GM12878 (cell line): ENCODE data around the gene DNAH2. TPM values are rescaled to one million over a fixed set of nuclear protein-coding genes. Genes with fewer than 3 reads are reported as not detected.

ENCODE experiments used
- ATAC-seq: fragments of 200-7000 bp; cut with Tn5 transposase; 3 replicates; pipeline ENCODE4 v1.9.1; 2020; ENCODE audit warnings: mild to moderate bottlenecking, moderate library complexity
- BruUV-seq: library from RNA; stranded (reverse); fragments of 400-500 nt; replicated peaks from 2 replicates; lab custom pipeline; 2021; lab: Mats Ljungman, UMichigan
- CTCF ChIA-PET: fragments of 300-600 bp; sonication (Branson Sonifier 250); formaldehyde crosslinking; extraction: SDS; loops from one replicate; lab custom pipeline; 2021; ENCODE audit warnings: inconsistent platforms; lab: Yijun Ruan, JAX
- POLR2A ChIA-PET: fragments of 350-600 bp; formaldehyde crosslinking; extraction: SDS; loops from one replicate; lab custom pipeline; 2021; ENCODE audit warnings: inconsistent platforms; lab: Charles Lee
- RAD21 ChIA-PET: fragments of 300-600 bp; sonication (Branson Sonifier 250); formaldehyde crosslinking; loops from one replicate; lab custom pipeline; 2023; ENCODE audit warnings: antibody characterized with exemption; ENCODE audit not compliant: unreplicated experiment; lab: Charles Lee
- SMC1A ChIA-PET: fragments of 300-600 bp; sonication (Branson Sonifier 250); formaldehyde crosslinking; loops from one replicate; lab custom pipeline; 2023; ENCODE audit not compliant: unreplicated experiment, uncharacterized antibody; lab: Charles Lee
- DNase-seq: peaks from one replicate; pipeline ENCODE4 v3.0.0-alpha.2; 2011; ENCODE audit warnings: low read depth, low spot score
- FAIRE-seq: peaks from 3 replicates; lab custom pipeline; 2011; peaks lifted over from hg19 to GRCh38; lab: Jason Lieb, UNC
- H2AFZ ChIP-seq: 2 replicates; pipeline ENCODE4 v1.6.0; 2011; ENCODE audit warnings: low read depth, low read length, control low read depth; ENCODE audit not compliant: control insufficient read depth
- H3K27ac ChIP-seq: 2 replicates; pipeline ENCODE4 v1.5.1; 2011; ENCODE audit warnings: control low read depth; ENCODE audit not compliant: control insufficient read depth, insufficient read depth
- H3K27me3 ChIP-seq, 2 experiments: replicated peaks in 1 of 2; 2 replicates each; pipeline versions ENCODE4 v1.6.0 to v1.6.1; 2011; ENCODE audit warnings: low read length in 1 of 2; ENCODE audit not compliant: control insufficient read depth in 2 of 2, insufficient read depth in 2 of 2
- H3K36me3 ChIP-seq, 2 experiments: 2 replicates each; pipeline ENCODE4 v1.5.1; 2011; ENCODE audit warnings: low read length in 1 of 2; ENCODE audit not compliant: control insufficient read depth in 2 of 2, insufficient read depth in 2 of 2
- H3K4me1 ChIP-seq: 2 replicates; pipeline ENCODE4 v1.6.1; 2011; ENCODE audit warnings: mild to moderate bottlenecking, low read length, moderate library complexity, mixed read lengths; ENCODE audit not compliant: control insufficient read depth, insufficient read depth
- H3K4me2 ChIP-seq: 2 replicates; pipeline ENCODE4 v1.6.0; 2011; ENCODE audit warnings: control low read depth; ENCODE audit not compliant: control insufficient read depth, insufficient read depth
- H3K4me3 ChIP-seq: fragments of 200-600 bp; sonication (generic); 2 replicates; pipeline ENCODE4 v1.5.1; 2016
- H3K79me2 ChIP-seq: 2 replicates; pipeline ENCODE4 v1.6.0; 2011; ENCODE audit warnings: low read length; ENCODE audit not compliant: control insufficient read depth, insufficient read depth
- H3K9ac ChIP-seq: 2 replicates; pipeline ENCODE4 v1.8.0; 2011; ENCODE audit warnings: low read length, control low read depth, mixed read lengths; ENCODE audit not compliant: control insufficient read depth, insufficient read depth
- H3K9me3 ChIP-seq: replicated peaks from 3 replicates; pipeline ENCODE4 v1.5.1; 2011; ENCODE audit warnings: mild to moderate bottlenecking, low read length; ENCODE audit not compliant: control insufficient read depth, insufficient read depth
- H4K20me1 ChIP-seq: 2 replicates; pipeline ENCODE4 v1.6.0; 2011; ENCODE audit not compliant: control insufficient read depth, insufficient read depth
- E2F8 ChIP-seq: fragments of 450-650 bp; IDR thresholded peaks from 2 replicates; pipeline ENCODE4 v1.6.1; 2018; ENCODE audit warnings: mild to moderate bottlenecking, low read depth, moderate library complexity; ENCODE audit not compliant: partially characterized antibody
- ESRRA ChIP-seq: IDR thresholded peaks from 2 replicates; pipeline ENCODE4 v1.6.1; 2012; ENCODE audit warnings: mild to moderate bottlenecking, low read length, improper control_type of control experiment
- FOXK2 ChIP-seq: fragments of 450-650 bp; IDR thresholded peaks from 2 replicates; pipeline ENCODE4 v1.6.1; 2017; ENCODE audit warnings: mild to moderate bottlenecking, moderate library complexity
- IKZF2 ChIP-seq, 2 experiments: fragments of 450-650 bp; IDR thresholded peaks; 2 replicates each; pipeline ENCODE4 v1.6.1; 2017; ENCODE audit warnings: mild to moderate bottlenecking in 2 of 2, moderate library complexity in 2 of 2
- IRF4 ChIP-seq: IDR thresholded peaks from 2 replicates; pipeline ENCODE4 v1.6.1; 2011; ENCODE audit warnings: low read depth, low read length
- JUNB ChIP-seq: IDR thresholded peaks from 2 replicates; pipeline ENCODE4 v1.6.1; 2016; ENCODE audit warnings: antibody characterized with exemption, mild to moderate bottlenecking
- NFYB ChIP-seq: IDR thresholded peaks from 2 replicates; pipeline ENCODE4 v1.6.1; 2011; ENCODE audit warnings: low read depth, mild to moderate bottlenecking, low read length, improper control_type of control experiment, moderate library complexity; ENCODE audit not compliant: insufficient read depth
- ZNF217 ChIP-seq: fragments of 450-650 bp; IDR thresholded peaks from 2 replicates; pipeline ENCODE4 v1.6.1; 2017; ENCODE audit warnings: antibody characterized with exemption, mild to moderate bottlenecking
- WGBS: methylation state at CpG from one replicate; pipeline ENCODE4 v1.1.6; 2016; ENCODE audit warnings: low lambda C conversion rate; ENCODE audit not compliant: insufficient replicate concordance, insufficient coverage; ENCODE audit errors: missing lambda C conversion rate; 5-methylcytosine and 5-hydroxymethylcytosine counted together
- in situ Hi-C: fragments of 300-500 bp; cut with MboI; formaldehyde crosslinking; loops from 9 replicates; pipeline ENCODE4 v1.14.3; 2018; ENCODE audit warnings: mixed read lengths
- intact Hi-C: fragments of 100-400 bp; cut with micrococcal nuclease; formaldehyde crosslinking; loops from one replicate; pipeline ENCODE4 v1.14.2; 2022; ENCODE audit not compliant: unreplicated experiment
- polyA plus RNA-seq, 11 experiments: library from polyadenylated mRNA; depleted of rRNA in 4 of 11; unstranded in 6 of 11; stranded (reverse) in 5 of 11; fragments of >200 nt; fragmentation: Nextera tagmentation in 4 of 11; fragmentation: Illumina TruSeq in 1 of 11; extraction: Ambion mirVana in 4 of 11; extraction: Trizol in 1 of 11; gene quantifications; 1 replicate in 1 of 11; 2 replicates in 10 of 11; pipeline versions ENCODE4 v1.2.1 to v1.2.3, GENCODE V29; 2011 to 2016; ENCODE audit warnings: inconsistent platforms in 2 of 11, missing spikeins in 2 of 11, low read depth in 1 of 11
- total RNA-seq, 4 experiments: library from RNA; depleted of rRNA in 3 of 4; stranded (reverse); fragments of >200 nt in 3 of 4; fragmentation: Illumina TruSeq in 1 of 4; extraction: Trizol in 1 of 4; gene quantifications; 2 replicates each; pipeline versions ENCODE4 v1.2.1 to v1.2.3, GENCODE V29; 2013 to 2021
- TF ChIP-seq, protein P1 (sequence below): fragments of 450-650 bp; formaldehyde crosslinking; IDR thresholded peaks from 2 replicates; pipeline ENCODE4 v1.4.0; 2022; ENCODE audit warnings: mild to moderate bottlenecking, moderate library complexity

The DNAH2 gene
- total and polyA plus RNA-seq, 10 of the 15 experiments (the other 5 are each of a cell fraction or from before 2014, with no cell fraction given): not detected

GRCh38 chr17:7867881-7868329 is 150.4 kb downstream of the DNAH2 start:
- CTCF ChIA-PET: interaction anchor here (0.6 to 15.5 kb wide), 5 partner anchors 11 to 163 kb away, joined by 3 to 308 read pairs (median 4); partner anchors contain the start of gene NAA38
- H3K4me1 ChIP-seq: no peaks in the 10 kb centered on the region
- POLR2A ChIA-PET: no interaction called here
- H3K9ac ChIP-seq: no peak overlapping the region
- H2AFZ ChIP-seq: no peak overlapping the region
- H3K4me3 ChIP-seq: no peak overlapping the region
- in situ Hi-C loops: no loop called here
- no peak for DNase-seq
- no peaks in the 10 kb centered on the region for H4K20me1 ChIP-seq
- RAD21 ChIA-PET: no interaction called here
- no TSS peak for BruUV-seq
- SMC1A ChIA-PET: interaction anchor here (1.0 to 2.7 kb wide), 7 partner anchors 8 to 194 kb away, joined by 3 to 9 read pairs (median 5); partner anchors contain the start of gene NAA38
- intact Hi-C loops: no loop called here
- WGBS: 48% methylated on average over 5 of the region's 5 CpGs
- ATAC-seq: no peak
- no peak for FAIRE-seq
- no peaks in the 10 kb centered on the region for H3K9me3 ChIP-seq
- TF ChIP-seq ZNF217 (no peak), NFYB (no peak), IKZF2 (IDR thresholded peaks at IDR 0.05) (no peak), JUNB (no peak), FOXK2 (no peak), IRF4 (no peak), ESRRA (no peak), E2F8 (no peak)
- TF ChIP-seq, protein P1, sequence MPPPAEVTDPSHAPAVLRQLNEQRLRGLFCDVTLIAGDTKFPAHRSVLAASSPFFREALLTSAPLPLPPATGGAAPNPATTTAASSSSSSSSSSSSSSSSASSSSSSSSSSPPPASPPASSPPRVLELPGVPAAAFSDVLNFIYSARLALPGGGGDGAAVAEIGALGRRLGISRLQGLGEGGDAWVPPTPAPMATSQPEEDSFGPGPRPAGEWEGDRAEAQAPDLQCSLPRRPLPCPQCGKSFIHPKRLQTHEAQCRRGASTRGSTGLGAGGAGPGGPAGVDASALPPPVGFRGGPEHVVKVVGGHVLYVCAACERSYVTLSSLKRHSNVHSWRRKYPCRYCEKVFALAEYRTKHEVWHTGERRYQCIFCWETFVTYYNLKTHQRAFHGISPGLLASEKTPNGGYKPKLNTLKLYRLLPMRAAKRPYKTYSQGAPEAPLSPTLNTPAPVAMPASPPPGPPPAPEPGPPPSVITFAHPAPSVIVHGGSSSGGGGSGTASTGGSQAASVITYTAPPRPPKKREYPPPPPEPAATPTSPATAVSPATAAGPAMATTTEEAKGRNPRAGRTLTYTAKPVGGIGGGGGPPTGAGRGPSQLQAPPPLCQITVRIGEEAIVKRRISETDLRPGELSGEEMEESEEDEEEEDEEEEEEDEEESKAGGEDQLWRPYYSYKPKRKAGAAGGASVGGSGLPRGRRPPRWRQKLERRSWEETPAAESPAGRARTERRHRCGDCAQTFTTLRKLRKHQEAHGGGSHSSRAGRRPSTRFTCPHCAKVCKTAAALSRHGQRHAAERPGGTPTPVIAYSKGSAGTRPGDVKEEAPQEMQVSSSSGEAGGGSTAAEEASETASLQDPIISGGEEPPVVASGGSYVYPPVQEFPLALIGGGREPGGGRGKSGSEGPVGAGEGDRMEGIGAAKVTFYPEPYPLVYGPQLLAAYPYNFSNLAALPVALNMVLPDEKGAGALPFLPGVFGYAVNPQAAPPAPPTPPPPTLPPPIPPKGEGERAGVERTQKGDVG (CRISPR knock-in tag): no peak
- H3K79me2 ChIP-seq: no peaks in the 10 kb centered on the region
- no peak overlapping the region for H3K4me2 ChIP-seq
- H3K27ac ChIP-seq: no peak overlapping the region
- 0 out of 4 replicates have a peak, but pooled peaks cover 0 to 4% of the 10 kb centered on the region in 2 experiments for H3K36me3 ChIP-seq
- H3K27me3 ChIP-seq: no peaks in the 10 kb centered on the region
